ENCODE measurements around the gene SLC44A1. TPM values are rescaled to one million over a fixed set of nuclear protein-coding genes. Genes with fewer than 3 reads are reported as not detected.
"Not testable (repeated sequence)": the region's sequence is repeated elsewhere in the genome, so short reads cannot be mapped to it uniquely, and the experiment has no call there.

The SLC44A1 gene
- polyA plus RNA-seq, 3 donors from 2014 or later, result 13.1 to 30.9 (median 25.0) TPM

- no peak overlapping the region for H3K4me3 Mint-ChIP-seq
- no peaks in the 10 kb centered on the region for H3K27me3 Mint-ChIP-seq (ENCODE audit: low read depth in 3 of 3)
- no peaks in the 10 kb centered on the region for H3K36me3 Mint-ChIP-seq
- no peaks in the 10 kb centered on the region for H3K9me3 Mint-ChIP-seq
- DNase-seq, result no peak
- H3K4me1 Mint-ChIP-seq, result peaks cover 2 to 16% of the 10 kb centered on the region in 2 donors
- no peak overlapping the region for H3K27ac Mint-ChIP-seq
Observed at GRCh38 chr9:105264380-105264779, 19.9 kb downstream of the SLC44A1 start.

DNA sequence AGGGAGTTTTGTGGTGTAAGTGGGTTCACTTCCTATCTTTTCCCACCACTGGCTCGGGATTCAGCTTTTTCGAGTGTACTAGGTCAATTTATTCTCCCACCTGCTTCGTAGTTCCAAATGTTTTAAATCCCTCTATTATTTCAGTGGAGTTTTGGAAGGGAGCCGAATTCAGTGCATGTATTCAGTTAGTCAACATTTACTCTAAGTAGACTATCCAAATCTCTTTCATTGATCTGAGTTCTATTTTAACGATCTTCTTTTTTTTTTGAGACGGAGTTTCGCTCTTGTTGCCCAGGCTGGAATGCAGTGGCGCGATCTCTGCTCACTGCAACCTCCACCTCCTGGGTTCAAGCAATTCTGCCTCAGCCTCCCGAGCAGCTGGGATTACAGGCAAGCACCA is 23.8 kb downstream of the SLC44A1 start:
- not testable (repeated sequence) for H3K27ac Mint-ChIP-seq; H3K9me3 Mint-ChIP-seq; H3K4me3 Mint-ChIP-seq; DNase-seq; H3K36me3 Mint-ChIP-seq; H3K27me3 Mint-ChIP-seq (ENCODE audit: low read depth in 3 of 3)
- H3K4me1 Mint-ChIP-seq, result peaks cover 3 to 19% of the 10 kb centered on the region in 2 donors

DNA sequence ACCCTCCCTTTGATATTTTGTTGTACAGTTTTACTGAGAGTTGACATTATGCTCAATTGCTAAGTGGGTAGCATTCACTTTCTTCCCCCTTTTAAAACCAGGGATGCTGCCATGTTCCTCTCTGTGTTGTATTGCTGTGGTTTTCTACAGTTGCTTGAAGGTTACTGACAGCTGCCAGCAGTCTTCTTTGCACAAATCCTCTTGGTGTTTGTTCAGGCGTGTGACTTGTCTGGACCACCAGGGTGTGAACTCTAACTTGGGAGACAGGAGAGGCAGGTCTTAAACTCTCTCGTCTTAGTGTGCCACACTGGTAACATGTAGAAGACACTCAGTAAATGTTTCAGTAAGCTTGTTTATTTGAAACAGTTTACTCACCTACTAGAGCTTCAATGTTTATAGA is 25.1 kb downstream of the SLC44A1 start:
- H3K9me3 Mint-ChIP-seq, result no peaks in the 10 kb centered on the region
- no peak overlapping the region for H3K4me3 Mint-ChIP-seq
- DNase-seq, result no peak
- H3K36me3 Mint-ChIP-seq, result no peaks in the 10 kb centered on the region
- H3K27me3 Mint-ChIP-seq (ENCODE audit: low read depth in 3 of 3), result peaks cover 0 to 1% (median 0%) of the 10 kb centered on the region in 3 donors
- peaks cover 3 to 16% of the 10 kb centered on the region in 2 donors for H3K4me1 Mint-ChIP-seq
- no peak overlapping the region for H3K27ac Mint-ChIP-seq

- Mint-ChIP-seq H3K9me3 (no peaks in the 10 kb centered on the region), H3K36me3 (no peaks in the 10 kb centered on the region), H3K4me3 (no peak overlapping the region), H3K27me3 (ENCODE audit: low read depth in 3 of 3) (peaks cover 0 to 1% (median 0%) of the 10 kb centered on the region in 3 donors), H3K4me1 (peaks cover 3 to 15% of the 10 kb centered on the region in 2 donors), H3K27ac (no peak overlapping the region)
- DNase-seq, result no peak
Observed at GRCh38 chr9:105270711-105271110, 26.3 kb downstream of the SLC44A1 start.

DNA sequence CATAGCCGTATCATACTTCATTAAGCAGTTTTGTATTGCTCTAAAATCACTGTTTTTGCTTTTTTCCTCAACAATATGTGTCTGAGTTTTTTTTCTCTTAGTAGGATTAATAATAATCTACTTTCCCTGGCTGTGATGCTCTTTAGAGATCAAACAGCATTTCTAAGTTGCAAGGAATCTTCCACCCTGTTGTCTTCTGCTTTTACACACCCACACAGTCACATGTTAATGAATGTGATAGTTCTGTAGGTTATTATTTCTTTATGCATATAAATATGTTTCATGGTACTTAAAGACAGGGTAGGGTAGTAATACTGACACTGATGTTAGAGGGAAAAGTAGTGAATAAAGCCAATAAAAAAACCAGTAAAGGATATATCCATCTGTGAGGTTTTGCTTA is 29.3 kb downstream of the SLC44A1 start:
- peaks cover 0 to 1% (median 0%) of the 10 kb centered on the region in 3 donors for H3K27me3 Mint-ChIP-seq (ENCODE audit: low read depth in 3 of 3)
- no peaks in the 10 kb centered on the region for H3K36me3 Mint-ChIP-seq
- no peak overlapping the region for H3K27ac Mint-ChIP-seq
- no peak for DNase-seq
- no peaks in the 10 kb centered on the region for H3K9me3 Mint-ChIP-seq
- peaks cover 3 to 21% of the 10 kb centered on the region in 2 donors for H3K4me1 Mint-ChIP-seq
- no peak overlapping the region for H3K4me3 Mint-ChIP-seq

GRCh38 chr9:105275111-105275510 is 30.7 kb downstream of the SLC44A1 start:
- no peak for DNase-seq
- H3K27ac Mint-ChIP-seq, result no peak overlapping the region
- H3K27me3 Mint-ChIP-seq (ENCODE audit: low read depth in 3 of 3), result peaks cover 0 to 1% (median 0%) of the 10 kb centered on the region in 3 donors
- peaks cover 3 to 21% of the 10 kb centered on the region in 2 donors for H3K4me1 Mint-ChIP-seq
- H3K36me3 Mint-ChIP-seq, result no peaks in the 10 kb centered on the region
- H3K4me3 Mint-ChIP-seq, result no peak overlapping the region
- H3K9me3 Mint-ChIP-seq, result no peaks in the 10 kb centered on the region

DNA sequence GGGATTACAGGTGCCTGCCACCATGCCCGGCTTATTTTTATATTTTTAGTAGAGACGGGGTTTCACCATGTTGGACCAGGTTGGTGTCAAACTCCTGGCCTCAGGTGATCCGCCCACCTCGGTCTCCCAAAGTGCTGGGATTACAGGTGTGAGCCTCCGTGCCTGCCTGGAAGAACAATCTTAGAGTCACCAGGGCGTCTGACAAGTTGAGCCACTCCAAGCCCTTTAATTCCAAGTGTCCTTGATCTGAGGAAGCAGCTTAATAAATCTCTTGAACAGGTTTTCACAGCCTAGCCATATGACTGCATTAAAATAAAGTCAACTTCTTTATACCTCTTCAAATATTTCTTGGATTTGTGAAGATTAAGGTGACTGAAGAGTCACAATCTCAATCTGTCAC is 31.5 kb downstream of the SLC44A1 start:
- H3K36me3 Mint-ChIP-seq, result no peaks in the 10 kb centered on the region
- no peak overlapping the region for H3K27ac Mint-ChIP-seq
- no peak for DNase-seq
- H3K27me3 Mint-ChIP-seq (ENCODE audit: low read depth in 3 of 3), result peaks cover 0 to 1% (median 0%) of the 10 kb centered on the region in 3 donors
- H3K4me3 Mint-ChIP-seq, result no peak overlapping the region
- no peaks in the 10 kb centered on the region for H3K9me3 Mint-ChIP-seq
- peaks cover 0 to 12% of the 10 kb centered on the region in 2 donors for H3K4me1 Mint-ChIP-seq

DNA sequence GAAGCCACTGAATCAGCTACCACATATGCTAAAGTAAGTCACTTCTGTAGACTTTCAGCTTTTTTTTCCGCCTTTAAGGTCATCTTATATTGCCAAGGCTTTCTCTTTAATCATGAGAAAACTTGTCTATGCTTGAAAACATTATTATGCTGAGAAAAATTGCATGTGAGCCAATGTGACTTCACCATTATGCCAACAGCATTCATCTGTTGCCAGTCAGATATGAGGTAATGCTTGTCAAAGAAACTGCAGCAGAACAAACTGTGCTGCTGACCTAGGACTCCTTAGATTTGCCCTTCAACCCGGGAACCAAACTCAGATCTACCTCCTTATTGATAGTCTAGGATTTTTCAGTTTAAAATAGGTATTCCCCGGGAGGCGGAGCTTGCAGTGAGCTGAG is 34.3 kb downstream of the SLC44A1 start:
- Mint-ChIP-seq H3K9me3 (no peaks in the 10 kb centered on the region), H3K36me3 (no peaks in the 10 kb centered on the region), H3K4me3 (no peak overlapping the region), H3K27me3 (ENCODE audit: low read depth in 3 of 3) (peaks cover 0 to 1% (median 0%) of the 10 kb centered on the region in 3 donors), H3K4me1 (peaks cover 6 to 14% of the 10 kb centered on the region in 2 donors), H3K27ac (no peak overlapping the region)
- DNase-seq, result no peak

GRCh38 chr9:105280691-105281090 is 36.2 kb downstream of the SLC44A1 start:
- no peak overlapping the region for H3K27ac Mint-ChIP-seq
- DNase-seq, result no peak
- peaks cover 6 to 14% of the 10 kb centered on the region in 2 donors for H3K4me1 Mint-ChIP-seq

GRCh38 chr9:105281272-105281671 is 36.8 kb downstream of the SLC44A1 start:
- no peak for DNase-seq
- no peak overlapping the region for H3K4me3 Mint-ChIP-seq
- H3K9me3 Mint-ChIP-seq, result no peaks in the 10 kb centered on the region
- H3K4me1 Mint-ChIP-seq, result peaks cover 6 to 12% of the 10 kb centered on the region in 2 donors
- H3K27ac Mint-ChIP-seq, result no peak overlapping the region
- H3K27me3 Mint-ChIP-seq (ENCODE audit: low read depth in 3 of 3), result no peaks in the 10 kb centered on the region
- H3K36me3 Mint-ChIP-seq, result no peaks in the 10 kb centered on the region

More at GRCh38 chr9:105280691-105281090, 36.2 kb downstream of the SLC44A1 start:
- Mint-ChIP-seq H3K27me3 (ENCODE audit: low read depth in 3 of 3) (no peaks in the 10 kb centered on the region), H3K9me3 (no peaks in the 10 kb centered on the region), H3K4me3 (no peak overlapping the region), H3K36me3 (no peaks in the 10 kb centered on the region)

DNA sequence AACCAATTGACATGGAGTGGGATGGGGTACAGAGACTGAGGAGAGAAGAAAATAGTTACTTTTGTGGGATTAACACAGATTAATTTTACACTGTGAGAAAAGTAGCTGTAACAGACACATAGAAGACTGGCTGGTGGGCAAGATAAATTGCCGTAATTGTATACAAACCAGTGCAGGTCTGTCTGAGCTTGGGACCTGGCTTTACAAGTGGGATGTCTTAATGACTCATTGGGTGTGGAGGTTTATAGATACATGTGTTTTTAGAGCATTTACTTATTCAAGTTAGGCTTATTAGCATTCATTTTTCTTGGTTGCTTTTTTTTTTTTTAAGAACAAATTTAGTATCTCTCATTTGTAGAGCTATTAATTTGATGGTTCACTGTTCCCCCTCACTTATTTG is 37.5 kb downstream of the SLC44A1 start:
- H3K36me3 Mint-ChIP-seq, result no peaks in the 10 kb centered on the region
- DNase-seq, result no peak
- no peak overlapping the region for H3K27ac Mint-ChIP-seq
- peaks cover 6 to 9% of the 10 kb centered on the region in 2 donors for H3K4me1 Mint-ChIP-seq
- no peaks in the 10 kb centered on the region for H3K9me3 Mint-ChIP-seq
- no peaks in the 10 kb centered on the region for H3K27me3 Mint-ChIP-seq (ENCODE audit: low read depth in 3 of 3)
- H3K4me3 Mint-ChIP-seq, result no peak overlapping the region

- no peaks in the 10 kb centered on the region for H3K27me3 Mint-ChIP-seq (ENCODE audit: low read depth in 3 of 3)
- H3K36me3 Mint-ChIP-seq, result no peaks in the 10 kb centered on the region
- H3K4me1 Mint-ChIP-seq, result peaks cover 6 to 9% of the 10 kb centered on the region in 2 donors
- H3K9me3 Mint-ChIP-seq, result no peaks in the 10 kb centered on the region
- DNase-seq, result no peak
- no peak overlapping the region for H3K27ac Mint-ChIP-seq
- H3K4me3 Mint-ChIP-seq, result no peak overlapping the region
Observed at GRCh38 chr9:105282870-105283621, 38.6 kb downstream of the SLC44A1 start.

DNA sequence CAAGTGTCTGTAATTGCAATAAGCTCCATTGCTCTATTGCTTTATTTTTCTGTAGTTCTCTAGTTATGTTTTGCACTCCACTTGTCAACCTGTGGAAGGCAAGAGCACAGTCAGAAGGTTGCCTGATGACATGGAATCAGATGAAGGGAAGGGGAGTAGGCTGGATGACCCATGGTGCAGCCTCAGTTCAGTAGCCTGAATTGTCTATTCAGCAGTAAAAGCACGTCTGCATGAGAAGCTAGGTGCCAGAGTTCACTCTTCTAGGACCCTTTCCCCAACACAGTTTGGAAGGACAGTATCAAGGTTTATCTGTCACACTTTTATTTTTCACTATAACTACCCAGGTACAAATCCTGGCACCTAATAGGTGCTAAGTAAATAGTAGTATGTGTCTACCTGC is 39.3 kb downstream of the SLC44A1 start:
- Mint-ChIP-seq H3K27ac (no peak overlapping the region), H3K4me1 (peaks cover 6 to 9% of the 10 kb centered on the region in 2 donors), H3K27me3 (ENCODE audit: low read depth in 3 of 3) (no peaks in the 10 kb centered on the region), H3K36me3 (no peaks in the 10 kb centered on the region), H3K4me3 (no peak overlapping the region), H3K9me3 (no peaks in the 10 kb centered on the region)
- DNase-seq, result no peak

- Mint-ChIP-seq H3K4me1 (peaks cover 6 to 9% of the 10 kb centered on the region in 2 donors), H3K4me3 (no peak overlapping the region), H3K27me3 (ENCODE audit: low read depth in 3 of 3) (no peaks in the 10 kb centered on the region), H3K9me3 (no peaks in the 10 kb centered on the region), H3K36me3 (no peaks in the 10 kb centered on the region), H3K27ac (no peak overlapping the region)
- DNase-seq, result no peak
Observed at GRCh38 chr9:105284463-105284862, 40.0 kb downstream of the SLC44A1 start.

DNA sequence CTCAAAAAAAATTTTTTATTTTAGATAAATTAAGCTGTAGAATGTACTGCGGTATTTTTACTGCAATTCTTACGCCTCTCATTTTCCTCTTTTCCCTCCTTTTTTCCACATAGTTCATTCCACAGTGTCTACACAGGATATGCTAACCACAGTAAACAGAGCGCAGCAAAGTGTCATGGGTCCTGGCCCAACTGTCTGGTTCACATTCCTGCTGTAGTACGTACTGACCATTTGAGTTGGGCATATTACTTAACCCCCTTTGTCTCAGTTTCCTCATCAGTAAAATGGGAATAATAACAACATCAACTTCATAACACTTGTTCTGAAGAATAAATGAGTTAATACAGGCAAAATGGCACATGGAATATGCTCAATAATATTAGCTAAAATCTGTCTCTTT is 41.6 kb downstream of the SLC44A1 start:
- DNase-seq, result no peak
- no peaks in the 10 kb centered on the region for H3K36me3 Mint-ChIP-seq
- no peak overlapping the region for H3K27ac Mint-ChIP-seq
- no peak overlapping the region for H3K4me3 Mint-ChIP-seq
- H3K27me3 Mint-ChIP-seq (ENCODE audit: low read depth in 3 of 3), result no peaks in the 10 kb centered on the region
- peaks cover 6 to 9% of the 10 kb centered on the region in 2 donors for H3K4me1 Mint-ChIP-seq
- no peaks in the 10 kb centered on the region for H3K9me3 Mint-ChIP-seq

Data from immature natural killer cell (primary cell).